ENCODE measurements around the gene NLGN2. TPM values are rescaled to one million over a fixed set of nuclear protein-coding genes. Genes with fewer than 3 reads are reported as not detected.

Gene NLGN2
- polyA plus RNA-seq, 1 donor from 2014 or later: 13.8 TPM

DNA sequence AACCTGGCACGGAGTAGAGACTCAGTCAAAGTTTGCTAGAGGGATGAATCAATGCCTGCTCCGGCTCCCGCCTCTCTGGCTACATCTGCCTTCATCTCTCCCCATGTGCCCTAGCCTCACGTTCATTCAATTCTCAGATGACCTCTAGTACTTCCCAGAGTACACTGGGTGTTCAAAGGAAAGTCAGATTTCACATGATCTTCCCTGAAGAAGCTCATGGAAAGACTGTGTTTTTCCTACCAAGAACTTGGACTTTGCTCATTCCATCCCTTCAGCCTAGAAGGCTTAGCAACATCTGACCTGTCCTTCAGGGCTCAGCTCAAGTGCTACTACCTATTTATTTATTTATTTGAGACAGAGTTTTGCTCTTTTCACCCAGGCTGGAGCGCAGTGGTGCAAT lies 37.8 kb upstream of the NLGN2 start:
- Histone ChIP-seq H3F3A (ENCODE audit: insufficient read depth, low read length, poor library complexity, severe bottlenecking) (no peaks in the 10 kb centered on the region), H3K36me3 (ENCODE audit: insufficient read depth, low read length) (no peaks in the 10 kb centered on the region), H3K79me2 (replicated peaks; ENCODE audit: insufficient read depth, low read length) (no peaks in the 10 kb centered on the region), H3K4me3 (ENCODE audit: low read length) (no peak overlapping the region), H3K9me2 (ENCODE audit: insufficient read depth, low read length) (no peaks in the 10 kb centered on the region), H3K4me2 (ENCODE audit: low read length) (no peak overlapping the region), H3K9me3 (ENCODE audit: low read length) (no peaks in the 10 kb centered on the region), H2AFZ (ENCODE audit: low read depth, low read length) (no peak overlapping the region), H3K27ac (ENCODE audit: low read length) (no peak overlapping the region), H3K9ac (ENCODE audit: low read length) (no peak overlapping the region), H4K20me1 (ENCODE audit: insufficient read depth) (no peaks in the 10 kb centered on the region), H3K27me3 (ENCODE audit: insufficient read depth, low read depth, low read length) (no peaks in the 10 kb centered on the region)
- TF ChIP-seq MXI1 (conservative IDR thresholded peaks at IDR 0.05; ENCODE audit: poor library complexity, severe bottlenecking) (no peak), TAF1 (IDR thresholded peaks at IDR 0.05; ENCODE audit: low read depth) (no peak), EZH2 (IDR thresholded peaks at IDR 0.05; ENCODE audit: borderline replicate concordance, insufficient read depth, low read length, poor library complexity, severe bottlenecking) (no peak), RAD21 (conservative IDR thresholded peaks at IDR 0.05) (no peak), SMC3 (conservative IDR thresholded peaks at IDR 0.05; ENCODE audit: poor library complexity) (no peak), EP300 (conservative IDR thresholded peaks at IDR 0.05; ENCODE audit: poor library complexity, severe bottlenecking) (no peak), POLR2AphosphoS5 (IDR thresholded peaks at IDR 0.05) (no peak)
- TF ChIP-seq, protein P1, sequence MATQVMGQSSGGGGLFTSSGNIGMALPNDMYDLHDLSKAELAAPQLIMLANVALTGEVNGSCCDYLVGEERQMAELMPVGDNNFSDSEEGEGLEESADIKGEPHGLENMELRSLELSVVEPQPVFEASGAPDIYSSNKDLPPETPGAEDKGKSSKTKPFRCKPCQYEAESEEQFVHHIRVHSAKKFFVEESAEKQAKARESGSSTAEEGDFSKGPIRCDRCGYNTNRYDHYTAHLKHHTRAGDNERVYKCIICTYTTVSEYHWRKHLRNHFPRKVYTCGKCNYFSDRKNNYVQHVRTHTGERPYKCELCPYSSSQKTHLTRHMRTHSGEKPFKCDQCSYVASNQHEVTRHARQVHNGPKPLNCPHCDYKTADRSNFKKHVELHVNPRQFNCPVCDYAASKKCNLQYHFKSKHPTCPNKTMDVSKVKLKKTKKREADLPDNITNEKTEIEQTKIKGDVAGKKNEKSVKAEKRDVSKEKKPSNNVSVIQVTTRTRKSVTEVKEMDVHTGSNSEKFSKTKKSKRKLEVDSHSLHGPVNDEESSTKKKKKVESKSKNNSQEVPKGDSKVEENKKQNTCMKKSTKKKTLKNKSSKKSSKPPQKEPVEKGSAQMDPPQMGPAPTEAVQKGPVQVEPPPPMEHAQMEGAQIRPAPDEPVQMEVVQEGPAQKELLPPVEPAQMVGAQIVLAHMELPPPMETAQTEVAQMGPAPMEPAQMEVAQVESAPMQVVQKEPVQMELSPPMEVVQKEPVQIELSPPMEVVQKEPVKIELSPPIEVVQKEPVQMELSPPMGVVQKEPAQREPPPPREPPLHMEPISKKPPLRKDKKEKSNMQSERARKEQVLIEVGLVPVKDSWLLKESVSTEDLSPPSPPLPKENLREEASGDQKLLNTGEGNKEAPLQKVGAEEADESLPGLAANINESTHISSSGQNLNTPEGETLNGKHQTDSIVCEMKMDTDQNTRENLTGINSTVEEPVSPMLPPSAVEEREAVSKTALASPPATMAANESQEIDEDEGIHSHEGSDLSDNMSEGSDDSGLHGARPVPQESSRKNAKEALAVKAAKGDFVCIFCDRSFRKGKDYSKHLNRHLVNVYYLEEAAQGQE (IDR thresholded peaks at IDR 0.05; ENCODE audit: borderline replicate concordance): no peak
- TF ChIP-seq, protein P2, sequence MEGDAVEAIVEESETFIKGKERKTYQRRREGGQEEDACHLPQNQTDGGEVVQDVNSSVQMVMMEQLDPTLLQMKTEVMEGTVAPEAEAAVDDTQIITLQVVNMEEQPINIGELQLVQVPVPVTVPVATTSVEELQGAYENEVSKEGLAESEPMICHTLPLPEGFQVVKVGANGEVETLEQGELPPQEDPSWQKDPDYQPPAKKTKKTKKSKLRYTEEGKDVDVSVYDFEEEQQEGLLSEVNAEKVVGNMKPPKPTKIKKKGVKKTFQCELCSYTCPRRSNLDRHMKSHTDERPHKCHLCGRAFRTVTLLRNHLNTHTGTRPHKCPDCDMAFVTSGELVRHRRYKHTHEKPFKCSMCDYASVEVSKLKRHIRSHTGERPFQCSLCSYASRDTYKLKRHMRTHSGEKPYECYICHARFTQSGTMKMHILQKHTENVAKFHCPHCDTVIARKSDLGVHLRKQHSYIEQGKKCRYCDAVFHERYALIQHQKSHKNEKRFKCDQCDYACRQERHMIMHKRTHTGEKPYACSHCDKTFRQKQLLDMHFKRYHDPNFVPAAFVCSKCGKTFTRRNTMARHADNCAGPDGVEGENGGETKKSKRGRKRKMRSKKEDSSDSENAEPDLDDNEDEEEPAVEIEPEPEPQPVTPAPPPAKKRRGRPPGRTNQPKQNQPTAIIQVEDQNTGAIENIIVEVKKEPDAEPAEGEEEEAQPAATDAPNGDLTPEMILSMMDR (IDR thresholded peaks at IDR 0.05; ENCODE audit: poor library complexity, severe bottlenecking): no peak

DNA sequence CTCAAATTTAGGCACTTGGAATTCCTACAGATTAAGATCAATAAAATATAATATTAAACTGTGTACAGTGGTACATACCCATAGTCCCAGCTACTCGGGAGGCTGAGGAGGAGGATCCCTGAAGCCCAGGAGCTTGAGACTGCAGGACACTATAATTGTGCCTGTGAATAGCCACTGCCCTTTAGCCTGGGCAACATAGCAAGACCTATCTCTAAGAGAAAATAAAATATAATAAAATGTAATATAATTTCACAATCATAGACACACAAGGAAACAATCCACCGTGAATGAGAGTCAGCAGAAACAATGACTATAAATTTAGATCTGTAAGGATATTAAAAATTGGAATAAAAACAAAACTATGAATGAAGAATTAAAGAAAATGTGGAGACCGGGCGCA lies 36.8 kb upstream of the NLGN2 start:
- TF ChIP-seq TAF1 (IDR thresholded peaks at IDR 0.05; ENCODE audit: low read depth) (no peak), RAD21 (conservative IDR thresholded peaks at IDR 0.05) (no peak), POLR2AphosphoS5 (IDR thresholded peaks at IDR 0.05) (no peak), EP300 (conservative IDR thresholded peaks at IDR 0.05; ENCODE audit: poor library complexity, severe bottlenecking) (no peak), EZH2 (IDR thresholded peaks at IDR 0.05; ENCODE audit: borderline replicate concordance, insufficient read depth, low read length, poor library complexity, severe bottlenecking) (no peak)
- TF ChIP-seq, protein P2 (IDR thresholded peaks at IDR 0.05; ENCODE audit: poor library complexity, severe bottlenecking): no peak
- TF ChIP-seq, protein P1 (IDR thresholded peaks at IDR 0.05; ENCODE audit: borderline replicate concordance): no peak
- no peaks in the 10 kb centered on the region for H3K9me3 ChIP-seq (ENCODE audit: low read length)
- no peak overlapping the region for H2AFZ ChIP-seq (ENCODE audit: low read depth, low read length)
- no peaks in the 10 kb centered on the region for H3K9me2 ChIP-seq (ENCODE audit: insufficient read depth, low read length)
- H4K20me1 ChIP-seq (ENCODE audit: insufficient read depth): no peaks in the 10 kb centered on the region
- H3K79me2 ChIP-seq (replicated peaks; ENCODE audit: insufficient read depth, low read length): no peaks in the 10 kb centered on the region
- no peaks in the 10 kb centered on the region for H3K36me3 ChIP-seq (ENCODE audit: insufficient read depth, low read length)
- H3F3A ChIP-seq (ENCODE audit: insufficient read depth, low read length, poor library complexity, severe bottlenecking): no peaks in the 10 kb centered on the region
- no peak overlapping the region for H3K9ac ChIP-seq (ENCODE audit: low read length)
- H3K27me3 ChIP-seq (ENCODE audit: insufficient read depth, low read depth, low read length): no peaks in the 10 kb centered on the region
- H3K4me3 ChIP-seq (ENCODE audit: low read length): no peak overlapping the region
- H3K4me2 ChIP-seq (ENCODE audit: low read length): no peak overlapping the region
- no peak overlapping the region for H3K27ac ChIP-seq (ENCODE audit: low read length)
